ENCODE measurements around the gene SIK2. TPM values are rescaled to one million over a fixed set of nuclear protein-coding genes. Genes with fewer than 3 reads are reported as not detected.

The SIK2 gene
- total and polyA plus RNA-seq, 9 of the 15 experiments (the other 6 are each of a cell fraction or from before 2014, with no cell fraction given) = 0.74 to 11.6 (median 3.8) TPM

DNA sequence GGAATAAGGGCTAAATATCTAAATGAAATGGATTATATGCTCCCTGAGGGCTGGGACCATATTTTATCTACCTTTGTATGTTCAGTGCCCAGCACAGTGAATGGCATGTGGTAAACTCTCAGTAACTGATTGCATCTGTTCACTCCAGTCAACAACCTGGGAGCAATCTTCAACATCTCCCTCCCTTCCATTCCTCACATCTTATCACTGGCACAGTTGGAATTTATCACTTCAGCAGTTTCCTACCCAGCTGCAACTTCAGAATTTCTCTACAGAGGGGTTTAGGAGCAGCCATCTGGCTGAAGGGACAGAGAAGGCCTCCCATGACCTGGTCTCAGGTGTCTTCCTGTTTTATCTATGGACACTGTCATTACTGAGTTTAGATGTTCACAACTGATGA, 9.8 kb upstream of the SIK2 start:
- ATAC-seq (no peak), FAIRE-seq (no peak), DNase-seq (ENCODE audit: extremely low read depth in 1 of 4, low spot score in 3 of 4) (no peak)
- Histone ChIP-seq H3K9me3 (replicated peaks; ENCODE audit: control insufficient read depth, insufficient read depth, low read depth, low read length) (no peaks in the 10 kb centered on the region), H3K36me3 (ENCODE audit: control insufficient read depth, insufficient read depth, low read length) (no peaks in the 10 kb centered on the region), H3K27me3 (ENCODE audit: control insufficient read depth in 2 of 2, insufficient read depth in 2 of 2, low read length in 2 of 2) (0 out of 5 replicates have a peak, but pooled peaks cover 0 to 2% of the 10 kb centered on the region in 2 experiments), H3K79me2 (ENCODE audit: control insufficient read depth, insufficient read depth, low read length) (no peaks in the 10 kb centered on the region), H4K20me1 (replicated peaks; ENCODE audit: control insufficient read depth, insufficient read depth, low read length) (no peaks in the 10 kb centered on the region), H3K27ac (ENCODE audit: extremely low read depth, low read depth, low read length) (no peak overlapping the region), H3K9me1 (ENCODE audit: control insufficient read depth, insufficient read depth, low read length) (no peaks in the 10 kb centered on the region), H2AFZ (ENCODE audit: low read depth, low read length) (no peak overlapping the region), H3K9ac (ENCODE audit: insufficient read depth in 1 of 2, low read depth in 2 of 2, low read length in 2 of 2) (no peak overlapping the region), H3K4me2 (ENCODE audit: insufficient read depth, low read length) (no peak overlapping the region), H3K4me3 (no peak overlapping the region), H3K4me1 (replicated peaks in 1 of 2; ENCODE audit: control insufficient read depth in 2 of 2, insufficient read depth in 2 of 2, low read length in 2 of 2) (no peaks in the 10 kb centered on the region)
- in situ Hi-C loops (cut with MboI) = no loop called here
- ChIA-PET CTCF (ENCODE audit: low intra/inter-chr PET ratio) (no interaction called here), POLR2A (interaction anchor here (1.0 kb wide), 1 partner anchor 9 kb away, joined by 3 read pairs; no protein-coding TSS in a partner anchor)
- no TSS peak for BruUV-seq (replicated peaks)
- TF ChIP-seq RFX7 (CRISPR knock-in tag; IDR thresholded peaks at IDR 0.05) (no peak), CEBPZ (IDR thresholded peaks at IDR 0.05; ENCODE audit: borderline replicate concordance, low read depth, low read length) (no peak), ZNF217 (CRISPR knock-in tag; IDR thresholded peaks at IDR 0.05) (no peak), PHF21A (IDR thresholded peaks at IDR 0.05; ENCODE audit: borderline replicate concordance, low read depth) (no peak), NR3C1 (CRISPR knock-in tag; IDR thresholded peaks at IDR 0.05) (no peak), HIVEP1 (CRISPR knock-in tag; IDR thresholded peaks at IDR 0.05) (no peak), MAFG (tag; conservative IDR thresholded peaks at IDR 0.05) (no peak), FOXA3 (CRISPR knock-in tag; conservative IDR thresholded peaks at IDR 0.05 in 1 of 2, IDR thresholded peaks at IDR 0.05 in 1 of 2) (no peak), ZNF444 (CRISPR knock-in tag; IDR thresholded peaks at IDR 0.05) (no peak), ZNF586 (CRISPR knock-in tag; conservative IDR thresholded peaks at IDR 0.05) (no peak), YY1 (IDR thresholded peaks at IDR 0.05; ENCODE audit: borderline replicate concordance in 1 of 3, control insufficient read depth in 1 of 3, extremely low read depth in 1 of 3, insufficient read depth in 3 of 3, insufficient read length in 1 of 3, insufficient replicate concordance in 2 of 3, low read depth in 1 of 3, low read length in 2 of 3) (no peak)
- TF ChIP-seq, protein P1, sequence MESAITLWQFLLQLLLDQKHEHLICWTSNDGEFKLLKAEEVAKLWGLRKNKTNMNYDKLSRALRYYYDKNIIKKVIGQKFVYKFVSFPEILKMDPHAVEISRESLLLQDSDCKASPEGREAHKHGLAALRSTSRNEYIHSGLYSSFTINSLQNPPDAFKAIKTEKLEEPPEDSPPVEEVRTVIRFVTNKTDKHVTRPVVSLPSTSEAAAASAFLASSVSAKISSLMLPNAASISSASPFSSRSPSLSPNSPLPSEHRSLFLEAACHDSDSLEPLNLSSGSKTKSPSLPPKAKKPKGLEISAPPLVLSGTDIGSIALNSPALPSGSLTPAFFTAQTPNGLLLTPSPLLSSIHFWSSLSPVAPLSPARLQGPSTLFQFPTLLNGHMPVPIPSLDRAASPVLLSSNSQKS (CRISPR knock-in tag; IDR thresholded peaks at IDR 0.05) = no peak
- intact Hi-C loops (cut with micrococcal nuclease) = no loop called here
